NCI-H2227 (cell line): Measurements from ENCODE around the gene CCDC57.

Source experiments
- DNase-seq: peaks from one replicate; lab custom pipeline; 2025; ENCODE audit not compliant: unreplicated experiment; lab: John Stamatoyannopoulos, UW

The CCDC57 gene

GRCh38 chr17:82237083-82237745 is 24.6 kb upstream of the CCDC57 start:
- DNase-seq, result no peak

- DNase-seq, result no peak
Observed at GRCh38 chr17:82236142-82236971, 23.7 kb upstream of the CCDC57 start.

GRCh38 chr17:82235775-82236141 is 23.1 kb upstream of the CCDC57 start:
- no peak for DNase-seq

- no peak for DNase-seq
Observed at GRCh38 chr17:82235056-82235774, 22.6 kb upstream of the CCDC57 start.

GRCh38 chr17:82234211-82235055 is 21.8 kb upstream of the CCDC57 start:
- DNase-seq, result no peak

- DNase-seq, result no peak
Observed at GRCh38 chr17:82232876-82233785, 20.5 kb upstream of the CCDC57 start.

- no peak for DNase-seq
Observed at GRCh38 chr17:82232322-82232820, 19.7 kb upstream of the CCDC57 start.

GRCh38 chr17:82231562-82232321 is 19.1 kb upstream of the CCDC57 start:
- no peak for DNase-seq

- DNase-seq, result no peak
Observed at GRCh38 chr17:82231312-82231561, 18.6 kb upstream of the CCDC57 start.

- no peak for DNase-seq
Observed at GRCh38 chr17:82230609-82231311, 18.1 kb upstream of the CCDC57 start.

- no peak for DNase-seq
Observed at GRCh38 chr17:82229698-82230608, 17.3 kb upstream of the CCDC57 start.

- peak; percentile 88 for DNase-seq
Observed at GRCh38 chr17:82228842-82229697, 16.4 kb upstream of the CCDC57 start, which contains the start of gene SLC16A3. Gene SLC16A3 (plus strand): TSS chr17:82229042. CDS start chr17:82236009, 6,967 bp downstream.

- no peak for DNase-seq
Observed at GRCh38 chr17:82228278-82228841, 15.7 kb upstream of the CCDC57 start.

GRCh38 chr17:82227629-82228277 is 15.1 kb upstream of the CCDC57 start:
- no peak for DNase-seq

- DNase-seq, result no peak
Observed at GRCh38 chr17:82226809-82227628, 14.4 kb upstream of the CCDC57 start.
